UCSD-AML1 (cell line): Measurements from ENCODE around the gene POPDC2.

Experiments used
- DNase-seq: peaks from one replicate; lab custom pipeline; 2025; ENCODE audit not compliant: unreplicated experiment; lab: John Stamatoyannopoulos, UW

POPDC2 gene

DNA sequence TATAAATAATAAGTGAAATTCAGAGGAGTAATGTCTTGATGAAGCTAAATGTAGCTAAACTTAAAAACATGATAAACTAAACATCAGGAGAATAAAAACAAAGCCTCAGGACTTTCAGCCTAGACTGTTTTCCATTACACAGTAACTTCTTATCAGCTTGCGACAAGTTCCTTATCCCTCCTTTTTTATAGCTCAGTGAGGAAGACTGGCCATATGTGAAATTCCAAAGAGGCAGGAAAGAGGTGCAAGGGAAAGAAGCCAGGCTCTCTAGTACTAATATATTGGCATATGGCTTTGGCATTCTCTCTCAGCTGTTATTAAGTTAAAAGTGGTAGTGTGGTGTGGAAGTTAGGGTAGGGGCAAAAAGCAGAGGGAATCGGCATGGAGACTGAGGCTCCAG, 12.4 kb upstream of the POPDC2 start:
- DNase-seq, result no peak

DNA sequence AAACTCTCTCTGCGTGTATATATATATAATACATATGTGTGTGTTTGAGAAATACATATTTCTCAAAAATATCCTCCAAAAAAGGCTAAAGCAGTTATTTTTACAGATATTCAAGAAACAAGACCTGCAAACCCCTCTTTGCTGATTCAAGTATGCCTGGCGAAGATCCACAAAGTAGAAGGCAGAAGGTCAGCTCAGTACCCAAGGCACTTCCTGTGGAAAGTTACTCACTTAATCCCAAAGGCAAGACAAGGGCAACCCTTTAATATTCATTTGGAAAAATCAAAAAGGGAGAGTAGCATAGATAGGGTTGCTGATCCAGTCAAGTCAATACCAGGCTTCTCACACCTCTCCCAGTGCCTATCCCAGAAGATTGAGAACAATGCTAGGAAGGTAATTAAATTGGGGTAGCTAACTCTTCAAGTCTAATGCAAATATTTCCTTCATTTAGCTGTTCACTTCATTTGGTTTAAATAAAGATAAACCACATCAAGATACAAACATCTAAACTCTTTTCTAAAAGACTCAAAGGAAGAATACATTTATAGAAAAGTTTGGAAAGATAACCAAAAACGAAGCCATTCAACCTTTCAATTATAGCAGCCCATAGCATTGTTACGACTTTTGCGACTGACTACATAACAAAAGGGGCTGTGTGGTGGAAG, 9.6 kb upstream of the POPDC2 start:
- DNase-seq, result no peak

DNA sequence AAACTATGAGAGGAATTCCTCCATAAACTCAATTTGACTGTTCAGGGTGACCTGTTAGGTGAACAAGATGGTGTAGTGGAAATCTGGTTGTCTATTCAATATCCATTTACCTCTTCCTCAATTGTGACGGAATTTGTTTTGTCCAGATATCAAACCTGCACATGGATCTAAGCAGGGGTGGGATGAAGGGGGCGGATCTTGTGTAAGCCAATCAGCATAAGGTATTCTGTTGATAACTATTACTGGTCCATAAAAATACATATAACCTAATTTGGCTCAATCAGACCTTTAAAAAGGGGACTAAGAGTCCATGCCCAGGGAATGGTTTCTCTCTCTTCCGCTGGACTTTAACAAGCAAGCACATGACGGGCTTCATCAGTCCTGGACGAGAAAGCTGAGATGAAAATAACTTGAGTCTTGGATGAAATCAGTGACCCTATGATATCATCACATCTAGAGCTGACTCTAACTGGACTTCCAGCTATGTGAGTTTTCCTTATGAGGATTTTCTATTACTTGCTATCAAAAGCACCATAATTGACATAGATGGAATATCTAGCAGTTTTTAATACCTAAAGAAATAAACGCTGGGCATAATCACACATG, 5.7 kb upstream of the POPDC2 start:
- no peak for DNase-seq

DNA sequence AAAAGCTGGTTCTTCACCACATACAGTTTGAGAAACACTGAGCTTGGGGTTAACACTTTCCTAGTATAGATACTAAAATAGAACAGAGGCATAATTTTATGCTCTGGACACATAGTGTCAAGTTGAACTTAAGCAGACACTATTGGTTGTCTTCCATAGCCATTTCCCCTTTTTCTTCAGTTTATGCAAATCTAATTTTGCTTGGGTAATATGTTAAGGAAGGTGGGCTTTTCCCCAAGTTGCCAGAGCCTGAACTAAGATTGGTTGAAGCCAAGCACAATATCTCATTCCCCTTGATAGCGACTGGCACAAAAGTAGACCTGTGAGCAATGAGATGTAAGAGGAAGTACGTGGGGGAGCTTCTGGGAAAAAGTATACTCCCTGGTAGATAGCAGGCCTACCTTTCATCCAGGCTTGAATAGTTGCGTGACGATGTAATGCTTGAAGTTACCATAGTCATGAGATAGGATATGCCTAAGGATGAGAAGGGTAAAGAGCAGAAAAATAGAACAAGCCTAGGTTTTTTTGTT, 4.5 kb upstream of the POPDC2 start:
- no peak for DNase-seq

DNA sequence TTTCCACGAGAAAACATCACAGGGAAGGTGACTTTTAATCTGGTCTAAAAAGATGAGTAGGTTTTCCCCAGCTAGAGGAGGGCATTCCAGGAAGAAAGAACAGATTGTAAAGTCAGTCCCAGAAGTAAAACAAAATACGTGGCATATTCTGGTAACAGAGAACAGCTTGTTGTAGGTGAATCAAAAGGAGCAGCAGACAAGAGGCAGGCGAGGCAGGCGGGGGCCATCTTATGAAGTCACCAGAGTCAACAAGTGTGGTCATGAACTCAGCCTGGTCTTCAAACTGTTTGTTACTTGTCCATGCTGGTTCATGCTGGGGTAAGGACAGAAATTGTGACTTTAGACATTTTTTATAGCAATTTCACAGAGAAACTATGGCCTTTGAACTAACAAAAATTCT, 4.0 kb upstream of the POPDC2 start:
- no peak for DNase-seq

DNA sequence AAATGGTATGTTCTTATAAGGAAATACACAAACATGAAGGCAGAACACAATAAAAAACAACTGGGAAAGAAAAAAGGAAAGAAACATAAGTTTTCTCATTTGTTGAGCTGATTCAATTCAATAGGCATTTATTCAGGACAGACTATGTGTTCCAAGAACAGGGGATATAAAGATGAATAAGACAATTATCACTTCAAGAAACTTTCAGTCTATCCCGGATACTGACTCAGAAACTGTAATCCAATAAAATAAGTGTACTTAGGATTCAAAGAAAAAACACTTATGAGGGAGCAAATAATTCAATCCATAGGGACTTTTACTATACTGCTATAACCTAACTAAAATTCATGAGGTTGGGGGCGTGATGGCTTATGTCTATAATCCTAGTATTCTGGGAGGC, 3.5 kb upstream of the POPDC2 start:
- DNase-seq, result no peak

DNA sequence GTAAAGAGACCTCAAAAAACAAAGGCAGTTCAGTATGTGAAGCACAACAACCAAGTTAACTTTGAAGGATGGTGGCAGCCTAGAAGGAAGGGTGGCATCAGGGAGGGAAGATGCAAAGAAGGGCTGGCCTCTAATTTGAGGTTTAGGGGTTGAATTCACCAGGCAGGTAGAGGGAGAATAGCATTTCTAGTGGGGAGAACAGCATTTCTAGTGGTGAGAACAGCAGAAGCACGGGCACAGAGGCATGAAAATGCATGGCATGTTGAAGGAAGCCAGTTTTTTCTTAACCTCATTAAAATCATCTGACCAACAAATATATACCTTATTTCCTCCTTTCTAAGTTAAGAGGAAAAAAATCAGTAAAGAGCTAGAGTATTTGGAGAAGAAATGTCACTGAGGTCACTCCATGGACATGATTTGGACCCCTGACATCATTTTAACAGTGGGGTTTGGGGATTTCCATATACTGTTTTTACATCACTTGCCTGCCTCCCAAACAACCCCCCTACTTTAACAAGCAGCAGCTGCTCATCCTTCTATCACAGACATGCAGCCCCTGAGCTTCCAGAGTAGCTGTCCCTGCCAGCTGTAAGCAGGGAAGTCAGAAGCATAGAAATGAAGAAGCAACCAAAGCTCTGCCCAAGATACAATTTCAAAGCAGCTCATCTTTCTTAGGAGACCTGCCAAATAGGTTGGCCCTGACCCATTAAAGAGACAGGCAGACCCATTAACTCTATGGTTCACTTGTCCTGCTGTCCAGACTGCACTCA, 2.4 kb upstream of the POPDC2 start:
- no peak for DNase-seq

DNA sequence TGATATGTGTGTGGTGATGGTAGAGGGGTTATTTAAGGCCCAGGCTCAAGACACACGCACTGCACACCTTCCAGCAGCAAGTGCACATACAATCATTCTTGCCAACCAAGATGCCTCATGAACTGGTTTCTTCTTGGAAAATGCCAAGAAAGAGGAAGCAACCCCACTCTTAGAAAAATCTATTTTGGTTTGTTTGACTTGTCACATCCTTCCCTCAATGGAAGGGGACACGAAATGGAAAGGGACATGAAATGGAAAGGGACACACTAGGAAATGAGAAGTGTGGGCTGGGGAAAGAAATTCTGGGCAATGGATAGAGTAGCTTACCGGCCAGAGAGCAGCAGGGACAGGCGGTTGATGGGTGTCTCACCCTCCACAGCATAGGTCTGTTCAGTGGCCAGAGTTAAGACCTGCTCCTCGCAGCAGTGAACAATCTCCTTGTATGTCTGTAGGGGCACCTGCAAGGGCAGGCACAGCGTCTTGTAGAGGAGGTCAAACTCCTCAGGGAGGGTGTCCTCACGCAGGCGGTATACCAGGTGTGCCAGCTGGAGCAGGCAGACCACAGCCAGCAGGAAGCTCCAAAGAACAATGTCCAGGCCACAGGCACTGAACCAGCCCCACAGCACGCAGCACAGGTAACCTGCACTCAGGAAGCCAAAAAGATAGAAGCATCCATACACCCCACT, 640 bp downstream of the POPDC2 start:
- DNase-seq, result peak; percentile 50

DNA sequence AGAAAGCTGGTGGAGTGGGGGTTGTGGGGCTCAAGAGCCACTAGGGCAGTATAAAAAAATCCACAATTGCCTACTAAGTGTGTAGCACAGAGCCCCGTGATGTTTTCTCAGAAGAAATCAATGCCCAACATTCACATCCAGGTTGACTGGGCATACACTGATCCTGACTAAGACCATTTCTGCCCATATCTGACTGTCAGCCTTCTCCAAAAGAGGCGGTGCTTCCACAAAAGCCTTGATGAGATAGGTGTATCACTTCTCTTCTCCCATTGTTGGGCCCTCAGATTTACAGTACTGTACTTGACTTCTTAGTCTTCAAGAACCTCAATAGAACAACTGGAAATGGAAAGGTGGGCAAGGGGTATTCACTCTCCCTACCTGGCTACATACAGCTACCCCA, 1.4 kb downstream of the POPDC2 start:
- DNase-seq, result no peak

DNA sequence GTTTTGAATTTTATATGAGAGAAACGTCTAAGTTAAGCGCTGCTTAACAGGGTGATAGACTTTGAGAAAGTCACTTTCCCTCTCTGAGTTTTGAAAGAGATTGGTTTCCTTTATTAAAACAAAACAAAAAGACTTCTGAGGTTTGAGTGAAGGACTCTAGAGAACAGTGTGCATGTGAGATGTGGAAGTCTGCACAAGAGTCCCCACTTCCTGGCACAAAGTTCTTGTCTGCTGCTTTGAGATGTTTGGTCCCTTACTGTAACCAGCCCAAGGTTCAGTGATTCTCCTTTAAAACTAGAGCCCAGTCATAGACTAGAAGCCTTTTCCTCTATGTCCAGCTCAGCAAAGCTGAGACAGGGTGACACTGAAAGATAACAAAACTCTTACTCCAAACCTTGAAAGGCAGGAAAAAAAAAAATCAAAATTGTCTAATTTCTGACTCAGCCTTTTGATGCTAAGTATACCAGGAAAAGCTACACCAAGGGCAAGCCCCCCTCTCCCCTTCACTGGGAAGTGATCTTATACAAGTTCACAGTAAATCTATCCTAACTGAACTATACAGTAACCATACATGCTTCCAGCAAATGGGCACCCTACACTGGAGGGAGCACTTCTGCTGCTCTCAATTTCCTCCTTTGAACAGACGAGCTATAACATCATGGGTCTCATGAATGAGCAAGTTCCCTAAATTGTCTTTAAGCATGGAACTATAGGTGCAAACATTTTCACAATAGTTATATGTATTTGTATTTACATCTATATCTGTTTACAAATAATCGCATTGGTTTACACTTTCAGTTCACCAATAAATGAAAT, 2.3 kb downstream of the POPDC2 start:
- DNase-seq, result no peak

DNA sequence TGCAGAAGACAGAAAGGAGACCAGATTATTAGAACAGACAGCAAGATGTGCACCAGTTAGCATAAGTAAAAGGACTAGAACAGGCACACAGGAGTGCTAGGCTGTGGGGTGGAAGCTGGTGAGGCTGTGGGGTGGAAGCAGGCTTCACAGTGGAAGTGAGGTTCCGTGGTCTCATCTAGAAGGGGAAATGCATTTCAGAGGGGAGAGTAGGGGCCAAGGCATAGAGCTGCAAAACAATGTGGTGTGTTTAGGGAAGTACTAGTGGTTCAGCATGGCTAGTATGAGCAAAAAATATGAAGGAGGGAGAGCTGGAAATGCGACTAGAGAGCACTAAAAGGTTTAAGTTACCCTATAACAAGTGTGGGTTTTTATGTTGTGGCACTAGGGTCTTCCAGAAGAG, 6.5 kb downstream of the POPDC2 start:
- DNase-seq, result peak; percentile 30

DNA sequence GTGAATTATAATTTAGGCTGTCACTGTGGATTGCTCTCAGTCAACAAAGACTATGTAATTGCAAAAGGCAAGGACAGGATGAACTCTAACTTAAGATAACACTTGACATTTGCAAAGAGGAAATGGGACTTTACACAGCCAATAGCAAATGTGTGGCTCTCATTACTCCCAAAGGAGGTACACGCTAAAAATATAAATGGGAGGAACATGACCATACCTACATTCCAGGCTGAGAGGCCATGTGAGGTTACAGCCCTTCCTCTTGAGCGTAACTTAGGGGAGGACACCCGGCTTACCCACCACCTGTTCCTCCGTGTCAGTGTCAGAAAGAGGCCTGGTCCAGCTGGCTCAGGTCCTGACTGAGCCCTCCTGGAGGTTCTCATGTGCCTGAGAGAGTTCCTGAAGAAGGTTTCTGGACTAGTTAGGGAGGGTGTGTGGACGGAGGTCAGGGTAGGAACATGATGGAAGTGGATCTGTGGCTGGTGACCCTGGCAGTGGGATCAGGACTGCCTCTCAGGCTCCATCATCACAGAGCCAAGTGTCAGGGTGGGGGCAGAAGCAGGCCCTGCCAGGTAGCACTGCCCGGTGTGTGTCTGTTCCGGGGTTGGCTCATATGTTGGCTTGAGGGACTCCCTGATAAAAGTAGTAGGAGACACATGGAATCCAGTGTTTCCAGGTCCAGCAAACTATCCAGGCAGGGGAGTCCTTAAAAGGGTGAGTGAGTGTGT, 7.9 kb downstream of the POPDC2 start:
- peak; percentile 19 for DNase-seq

DNA sequence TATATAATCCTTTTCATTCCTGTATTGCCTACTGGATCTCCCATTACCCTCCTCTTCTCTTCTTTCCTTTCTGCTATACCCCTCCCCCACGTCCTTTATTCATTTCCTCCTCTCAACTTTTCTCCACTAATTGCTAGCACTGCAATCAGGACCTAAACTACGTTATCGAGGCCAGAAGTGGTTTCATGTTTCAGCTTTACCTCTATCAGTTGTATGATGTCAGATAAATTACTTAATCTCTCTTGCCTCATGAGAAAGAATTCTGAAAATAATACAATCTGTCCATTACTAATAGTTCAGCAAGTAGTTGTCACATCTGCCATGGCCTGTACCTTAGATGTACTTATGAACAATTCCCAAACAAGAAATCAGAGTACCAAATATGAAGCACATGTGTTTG, 10.6 kb downstream of the POPDC2 start:
- DNase-seq, result no peak

DNA sequence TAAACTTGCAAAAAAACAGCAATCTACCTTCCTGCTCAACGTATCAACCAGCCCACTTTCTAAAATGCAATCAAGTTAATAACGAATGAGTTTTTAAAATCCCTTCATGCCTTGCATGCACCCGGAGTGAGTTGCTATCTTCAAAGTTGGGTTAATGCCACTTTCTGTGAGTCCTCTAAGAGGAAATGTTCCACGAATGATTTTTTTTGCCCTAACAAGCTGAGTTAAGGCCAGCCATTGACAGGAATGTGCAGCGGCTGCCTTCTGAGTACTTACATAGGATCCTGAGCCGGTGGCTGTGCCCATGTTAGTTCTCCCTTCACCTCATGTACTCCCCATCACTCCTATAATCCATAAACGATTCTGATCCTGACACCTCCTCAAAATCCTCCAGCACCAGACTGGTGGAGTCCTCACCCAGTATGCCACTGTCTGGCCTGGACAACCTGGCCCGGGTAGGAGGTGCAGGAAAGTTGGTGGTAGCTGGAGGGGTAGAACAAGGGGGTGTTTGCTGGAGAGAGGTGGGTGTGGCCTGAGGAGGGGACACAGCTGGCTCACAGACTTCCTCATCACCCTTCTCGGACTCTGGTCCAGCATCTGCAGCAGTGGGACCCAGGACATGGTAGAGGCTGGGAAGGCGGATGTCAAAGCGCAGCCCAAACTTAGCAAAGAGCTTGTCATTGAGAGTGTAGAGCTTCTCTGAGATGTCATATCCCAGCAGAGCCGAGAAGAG, 12.4 kb downstream of the POPDC2 start:
- DNase-seq, result no peak

DNA sequence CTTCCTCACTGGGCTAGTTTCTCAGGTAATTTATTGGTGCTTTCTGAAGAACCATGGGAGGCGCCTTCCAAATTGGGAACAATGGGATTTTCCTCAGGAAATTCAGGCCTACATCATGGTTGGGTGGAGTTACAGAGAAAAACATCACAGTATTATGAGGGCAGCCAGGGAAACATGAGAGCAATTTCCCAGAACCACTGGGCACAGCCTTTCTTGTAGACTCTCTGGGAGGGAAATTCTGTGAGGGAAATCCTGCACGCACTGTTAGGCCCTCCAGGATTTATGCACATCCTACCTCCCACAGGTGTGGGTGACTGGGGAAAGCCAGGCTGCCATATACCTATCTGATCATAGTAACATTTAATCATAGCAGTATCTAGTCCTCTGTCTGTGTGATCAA, 13.2 kb downstream of the POPDC2 start:
- no peak for DNase-seq

DNA sequence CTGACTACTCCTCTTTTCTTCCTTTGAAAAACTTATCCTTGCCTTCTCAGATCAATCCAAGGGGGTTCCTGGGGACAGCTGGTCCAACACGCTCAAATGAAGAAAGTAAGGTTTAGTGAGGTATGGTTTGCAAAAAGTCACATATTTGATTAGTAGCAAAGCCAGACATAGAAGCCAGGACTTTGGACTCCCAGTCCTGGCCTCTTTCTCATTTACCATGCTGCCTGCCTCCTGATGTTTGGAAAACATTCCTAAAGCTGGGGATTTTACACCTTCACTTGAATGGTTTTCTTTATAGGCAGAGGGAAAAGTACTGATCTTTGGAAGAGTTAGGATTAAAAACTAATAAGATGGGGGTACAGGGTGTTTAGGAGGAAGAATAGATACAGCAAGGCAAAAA, 14.6 kb downstream of the POPDC2 start:
- DNase-seq, result no peak

DNA sequence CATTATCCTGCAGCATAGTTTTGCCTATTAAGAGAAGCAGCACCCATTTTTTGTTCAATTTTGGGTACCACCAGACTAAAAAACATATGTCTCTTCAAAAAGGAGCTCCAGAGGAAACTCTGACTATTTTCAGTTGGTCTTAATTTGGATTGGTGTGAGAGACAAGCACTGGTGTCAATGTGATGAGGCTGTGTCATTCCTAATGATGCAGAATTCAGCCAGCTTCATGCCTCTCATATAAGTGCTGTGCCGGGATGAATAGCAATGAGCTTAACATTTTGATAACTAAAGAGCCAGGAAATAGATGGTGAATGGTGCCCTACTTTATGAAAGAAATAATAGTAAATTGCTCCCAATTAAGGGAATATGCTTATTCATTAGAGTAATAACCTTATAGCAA, 15.9 kb downstream of the POPDC2 start:
- no peak for DNase-seq

DNA sequence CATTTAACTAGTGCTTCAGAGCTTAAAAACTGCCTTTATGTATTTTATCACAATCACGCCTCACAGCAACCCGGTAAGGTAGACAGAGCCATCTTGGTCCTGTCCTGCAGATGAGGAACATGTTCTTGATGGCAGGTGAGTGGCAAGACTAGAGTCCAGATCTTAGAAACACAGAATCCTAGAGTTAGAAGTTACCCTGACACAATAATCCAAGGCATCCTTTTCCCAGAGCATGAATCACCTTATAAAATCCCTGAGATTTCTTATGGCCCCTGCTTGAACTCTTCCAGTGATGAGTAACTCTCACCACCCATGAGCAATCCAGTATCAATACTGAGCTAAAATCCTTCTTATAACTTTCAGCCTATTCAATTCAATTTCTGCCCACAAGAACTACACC, 16.9 kb downstream of the POPDC2 start:
- no peak for DNase-seq

DNA sequence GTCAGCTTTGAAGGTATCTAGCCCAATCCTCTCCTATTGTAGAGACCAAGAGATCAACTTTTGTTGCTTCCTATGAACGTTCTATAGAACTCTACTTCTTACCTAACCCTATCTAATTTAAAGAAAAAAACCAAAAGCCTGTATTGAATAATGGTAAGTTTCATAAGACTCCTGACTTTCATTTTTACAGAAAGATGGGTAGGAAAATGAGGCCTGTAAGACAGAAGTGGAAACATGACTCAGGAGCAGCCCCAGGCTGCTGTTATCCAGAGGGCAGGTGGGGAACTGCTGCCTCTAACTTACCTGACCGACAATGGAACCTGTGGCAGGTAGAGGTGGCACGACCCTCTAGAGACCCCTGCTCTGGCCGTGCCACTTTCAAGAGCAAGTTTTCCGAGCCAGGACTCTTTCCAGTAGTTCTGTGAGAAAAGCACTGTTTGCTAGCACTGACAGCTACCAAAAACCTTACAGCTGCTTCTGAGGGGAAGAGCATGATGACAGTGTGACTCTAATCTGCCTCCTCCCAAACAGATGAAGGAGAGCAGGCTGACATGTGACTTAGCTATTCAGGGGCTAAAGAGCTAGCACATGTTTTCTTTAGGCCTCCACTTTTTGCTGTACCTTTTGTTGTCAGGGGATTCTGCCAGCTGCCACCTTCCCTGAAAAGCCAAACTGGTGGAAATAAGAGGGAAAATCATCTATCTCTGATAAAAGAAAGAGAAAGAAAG, 17.5 kb downstream of the POPDC2 start:
- DNase-seq, result no peak
